HepG2 (cell line): ENCODE data around the gene CBLN4. TPM values are rescaled to one million over a fixed set of nuclear protein-coding genes. Genes with fewer than 3 reads are reported as not detected.

ENCODE experiments used
- ATAC-seq: fragments of 200-7000 bp; cut with Tn5 transposase; 3 replicates; pipeline ENCODE4 v1.9.1; 2020; ENCODE audit warnings: mild to moderate bottlenecking, moderate library complexity
- BruUV-seq: library from RNA; stranded (reverse); fragments of 400-500 nt; replicated peaks from 2 replicates; lab custom pipeline; 2021; lab: Mats Ljungman, UMichigan
- CTCF ChIA-PET: fragments of 300-600 bp; formaldehyde crosslinking; extraction: SDS; loops from one replicate; lab custom pipeline; 2021; ENCODE audit warnings: low total read pairs, inconsistent platforms, low intra/inter-chr PET ratio; lab: Yijun Ruan, JAX
- POLR2A ChIA-PET: fragments of 350-600 bp; sonication (Branson Sonifier 250); formaldehyde crosslinking; loops from one replicate; lab custom pipeline; 2020; ENCODE audit warnings: antibody characterized with exemption, inconsistent platforms; lab: Yijun Ruan, JAX
- DNase-seq: peaks from one replicate; pipeline ENCODE4 v3.0.0-alpha.2; 2015; ENCODE audit warnings: low spot score
- FAIRE-seq: peaks from 3 replicates; lab custom pipeline; 2011; peaks lifted over from hg19 to GRCh38; lab: Jason Lieb, UNC
- H2AFZ ChIP-seq: one replicate; pipeline ENCODE4 v1.6.1; 2011; ENCODE audit warnings: low read length, inconsistent platforms
- H3K27ac ChIP-seq: fragments of 300-600 bp; 3 replicates; pipeline ENCODE4 v1.8.0; 2011; ENCODE audit warnings: mixed run types, mild to moderate bottlenecking, mixed read lengths, low read length, inconsistent platforms; ENCODE audit not compliant: insufficient read depth; ENCODE audit errors: extremely low read length
- H3K27me3 ChIP-seq, 2 experiments: fragments of 200-600 bp in 1 of 2; 2 replicates in 1 of 2; 3 replicates in 1 of 2; pipeline versions ENCODE4 v1.6.0 to v1.8.0; 2011; ENCODE audit warnings: low read length in 2 of 2, mild to moderate bottlenecking in 2 of 2, moderate library complexity in 2 of 2, inconsistent platforms in 1 of 2; ENCODE audit not compliant: insufficient read depth in 2 of 2, control insufficient read depth in 1 of 2
- H3K36me3 ChIP-seq, 2 experiments: fragments of 200-600 bp in 1 of 2; replicated peaks in 1 of 2; 2 replicates in 1 of 2; 3 replicates in 1 of 2; pipeline versions ENCODE4 v1.5.1 to v1.8.0; 2011; ENCODE audit warnings: low read length in 2 of 2, inconsistent platforms in 1 of 2; ENCODE audit not compliant: insufficient read depth in 2 of 2, control insufficient read depth in 1 of 2
- H3K4me1 ChIP-seq: 2 replicates; pipeline ENCODE4 v1.5.1; 2012; ENCODE audit warnings: low read length, inconsistent platforms; ENCODE audit not compliant: insufficient read depth
- H3K4me2 ChIP-seq: 2 replicates; pipeline ENCODE4 v1.6.0; 2011; ENCODE audit warnings: low read depth, low read length, inconsistent platforms
- H3K4me3 ChIP-seq, 3 experiments: fragments of 200-600 bp in 1 of 3; sonication (generic), shearing (Covaris generic) in 1 of 3; replicated peaks in 1 of 3; 2 replicates each; pipeline ENCODE4 v1.5.1; 2011 to 2016; ENCODE audit warnings: low read length in 3 of 3, inconsistent platforms in 2 of 3, low read depth in 2 of 3, mild to moderate bottlenecking in 2 of 3, control low read depth in 1 of 3, mixed read lengths in 1 of 3; ENCODE audit not compliant: insufficient read depth in 1 of 3
- H3K79me2 ChIP-seq: one replicate; pipeline ENCODE4 v1.6.1; 2011; ENCODE audit warnings: low read length, inconsistent platforms; ENCODE audit not compliant: insufficient read depth
- H3K9ac ChIP-seq: 2 replicates; pipeline ENCODE4 v1.6.0; 2011; ENCODE audit warnings: mild to moderate bottlenecking, low read depth, low read length, inconsistent platforms; ENCODE audit not compliant: insufficient read depth
- H3K9me3 ChIP-seq: 2 replicates; pipeline ENCODE4 v1.5.1; 2012; ENCODE audit warnings: mild to moderate bottlenecking, low read length
- H4K20me1 ChIP-seq: 2 replicates; pipeline ENCODE4 v1.6.0; 2011; ENCODE audit warnings: inconsistent platforms, mild to moderate bottlenecking, low read length, moderate library complexity; ENCODE audit not compliant: insufficient read depth
- CBX2 ChIP-seq, 2 experiments: fragments of 200-600 bp in 1 of 2; sonication (generic); formaldehyde crosslinking in 1 of 2; IDR thresholded peaks; 2 replicates each; pipeline versions ENCODE4 v1.7.0 to v1.8.1; 2018 to 2022; ENCODE audit warnings: low read depth in 2 of 2, low read length in 1 of 2, mild to moderate bottlenecking in 1 of 2, missing genetic modification reagents in 1 of 2
- ZNF251 ChIP-seq: sonication (generic); formaldehyde crosslinking; IDR thresholded peaks from 2 replicates; pipeline ENCODE4 v1.9.0; 2021; ENCODE audit warnings: mild to moderate bottlenecking, missing genetic modification reagents
- ZNF331 ChIP-seq: sonication (generic); formaldehyde crosslinking; IDR thresholded peaks from 2 replicates; pipeline ENCODE4 v1.4.0; 2020; ENCODE audit warnings: missing genetic modification reagents
- ZNF557 ChIP-seq: sonication (generic); formaldehyde crosslinking; IDR thresholded peaks from 2 replicates; pipeline ENCODE4 v1.4.0; 2020; ENCODE audit warnings: missing genetic modification reagents
- ZNF577 ChIP-seq: sonication (generic); formaldehyde crosslinking; IDR thresholded peaks from 2 replicates; pipeline ENCODE4 v1.4.0; 2020; ENCODE audit warnings: mild to moderate bottlenecking, low read depth, missing genetic modification reagents, borderline replicate concordance
- ZNF644 ChIP-seq: IDR thresholded peaks from 2 replicates; pipeline ENCODE4 v1.6.1; 2016; ENCODE audit warnings: low read depth
- WGBS: methylation state at CpG from one replicate; pipeline ENCODE4 v1.1.6; 2017; ENCODE audit warnings: low lambda C conversion rate; 5-methylcytosine and 5-hydroxymethylcytosine counted together
- in situ Hi-C: cut with HindIII; loops from 2 replicates; pipeline ENCODE4 v1.10.0; 2017; ENCODE audit warnings: low pct_unique_long_range_greater_than_20kb; ENCODE audit not compliant: extremely low pct_ligation_motif_present
- intact Hi-C: fragments of 100-400 bp; cut with micrococcal nuclease; formaldehyde crosslinking; loops from one replicate; pipeline ENCODE4 v1.10.0; 2022; ENCODE audit not compliant: unreplicated experiment
- polyA plus RNA-seq, 8 experiments: library from polyadenylated mRNA; depleted of rRNA in 3 of 8; stranded (reverse) in 7 of 8; unstranded in 1 of 8; fragments of >200 nt; fragmentation: Illumina TruSeq in 4 of 8; extraction: Trizol in 4 of 8; gene quantifications; 2 replicates each; pipeline versions ENCODE4 v1.2.1 to v1.2.3, GENCODE V29; 2011 to 2016; ENCODE audit warnings: low read depth in 4 of 8, missing spikeins in 1 of 8, mixed read lengths in 1 of 8; ENCODE audit not compliant: insufficient read depth in 1 of 8
- total RNA-seq, 5 experiments: library from RNA; depleted of rRNA; stranded (reverse); fragments of >200 nt; fragmentation: Illumina TruSeq; extraction: Trizol; gene quantifications; 2 replicates each; pipeline ENCODE4 v1.2.3, GENCODE V29; 2016; ENCODE audit warnings: low read depth in 1 of 5
- TF ChIP-seq, protein P1 (sequence below): sonication (generic); formaldehyde crosslinking; conservative IDR thresholded peaks from 2 replicates; pipeline ENCODE4 v1.4.0; 2020; ENCODE audit warnings: missing genetic modification reagents
- TF ChIP-seq, protein P2 (sequence below): sonication (generic); formaldehyde crosslinking; IDR thresholded peaks from 2 replicates; pipeline ENCODE4 v1.5.1; 2020; ENCODE audit warnings: mild to moderate bottlenecking, missing genetic modification reagents, borderline replicate concordance

CBLN4 gene
- total and polyA plus RNA-seq, 2 of the 13 experiments (the other 11 are each of a cell fraction or from before 2014, with no cell fraction given) = not detected

DNA sequence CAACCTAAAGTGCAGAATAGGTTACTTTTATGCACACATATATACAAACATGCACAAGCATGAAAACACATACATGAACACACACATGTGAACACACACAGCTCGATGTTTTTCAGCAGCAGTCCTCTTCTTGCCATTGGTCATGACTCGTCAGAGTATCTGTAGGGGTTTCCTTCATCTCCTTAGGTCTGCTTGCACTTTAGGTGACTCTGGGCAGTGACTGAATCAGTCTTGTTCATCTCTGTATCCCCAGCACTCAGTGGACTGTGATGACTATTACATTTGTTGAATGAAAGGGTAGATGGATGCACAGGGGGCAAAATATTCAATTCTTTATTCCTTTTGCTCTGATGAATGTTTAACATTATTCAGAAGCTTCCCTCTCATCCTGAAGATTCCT lies 26.8 kb downstream of the CBLN4 start:
- BruUV-seq = no TSS peak
- WGBS = 6% methylated on average over 2 of the region's 2 CpGs
- FAIRE-seq = no peak

More for the DNA sequence above, 26.8 kb downstream of the CBLN4 start:
- DNase-seq = no peak
- Histone ChIP-seq H3K9me3 (peaks cover 100% of the 10 kb centered on the region), H3K36me3 (no peaks in the 10 kb centered on the region), H3K27ac (no peak overlapping the region), H3K4me2 (no peak overlapping the region), H4K20me1 (no peaks in the 10 kb centered on the region), H3K9ac (no peak overlapping the region), H3K4me3 (no peak overlapping the region), H2AFZ (no peak overlapping the region), H3K79me2 (no peaks in the 10 kb centered on the region), H3K4me1 (no peaks in the 10 kb centered on the region), H3K27me3 (no peaks in the 10 kb centered on the region)
- intact Hi-C loops = no loop called here
- in situ Hi-C loops = no loop called here
- ChIA-PET CTCF (no interaction called here), POLR2A (no interaction called here)
- TF ChIP-seq, protein P1, sequence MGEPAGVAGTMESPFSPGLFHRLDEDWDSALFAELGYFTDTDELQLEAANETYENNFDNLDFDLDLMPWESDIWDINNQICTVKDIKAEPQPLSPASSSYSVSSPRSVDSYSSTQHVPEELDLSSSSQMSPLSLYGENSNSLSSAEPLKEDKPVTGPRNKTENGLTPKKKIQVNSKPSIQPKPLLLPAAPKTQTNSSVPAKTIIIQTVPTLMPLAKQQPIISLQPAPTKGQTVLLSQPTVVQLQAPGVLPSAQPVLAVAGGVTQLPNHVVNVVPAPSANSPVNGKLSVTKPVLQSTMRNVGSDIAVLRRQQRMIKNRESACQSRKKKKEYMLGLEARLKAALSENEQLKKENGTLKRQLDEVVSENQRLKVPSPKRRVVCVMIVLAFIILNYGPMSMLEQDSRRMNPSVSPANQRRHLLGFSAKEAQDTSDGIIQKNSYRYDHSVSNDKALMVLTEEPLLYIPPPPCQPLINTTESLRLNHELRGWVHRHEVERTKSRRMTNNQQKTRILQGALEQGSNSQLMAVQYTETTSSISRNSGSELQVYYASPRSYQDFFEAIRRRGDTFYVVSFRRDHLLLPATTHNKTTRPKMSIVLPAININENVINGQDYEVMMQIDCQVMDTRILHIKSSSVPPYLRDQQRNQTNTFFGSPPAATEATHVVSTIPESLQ = no peak
- TF ChIP-seq ZNF331 (CRISPR knock-in tag) (no peak), CBX2 (IDR thresholded peaks at IDR 0.05; ENCODE audit: low read depth, low read length) (no peak), CBX2 (CRISPR knock-in tag; IDR thresholded peaks at IDR 0.05; ENCODE audit: low read depth) (no peak), ZNF557 (CRISPR knock-in tag) (no peak), ZNF644 (CRISPR knock-in tag) (no peak), ZNF251 (CRISPR knock-in tag) (no peak), ZNF577 (CRISPR knock-in tag) (no peak)
- TF ChIP-seq, protein P2, sequence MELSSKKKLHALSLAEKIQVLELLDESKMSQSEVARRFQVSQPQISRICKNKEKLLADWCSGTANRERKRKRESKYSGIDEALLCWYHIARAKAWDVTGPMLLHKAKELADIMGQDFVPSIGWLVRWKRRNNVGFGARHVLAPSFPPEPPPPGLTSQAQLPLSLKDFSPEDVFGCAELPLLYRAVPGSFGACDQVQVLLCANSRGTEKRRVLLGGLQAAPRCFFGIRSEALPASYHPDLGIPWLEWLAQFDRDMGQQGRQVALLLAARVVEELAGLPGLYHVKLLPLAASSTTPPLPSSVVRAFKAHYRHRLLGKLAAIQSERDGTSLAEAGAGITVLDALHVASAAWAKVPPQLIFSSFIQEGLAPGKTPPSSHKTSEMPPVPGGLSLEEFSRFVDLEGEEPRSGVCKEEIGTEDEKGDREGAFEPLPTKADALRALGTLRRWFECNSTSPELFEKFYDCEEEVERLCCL = no peak
- no peak for ATAC-seq
